ENCODE data around the gene NTNG1. TPM values are rescaled to one million over a fixed set of nuclear protein-coding genes. Genes with fewer than 3 reads are reported as not detected.

Gene NTNG1
- total and polyA plus RNA-seq, 2 of the 13 experiments (the other 11 are each of a cell fraction or from before 2014, with no cell fraction given), result not detected

DNA sequence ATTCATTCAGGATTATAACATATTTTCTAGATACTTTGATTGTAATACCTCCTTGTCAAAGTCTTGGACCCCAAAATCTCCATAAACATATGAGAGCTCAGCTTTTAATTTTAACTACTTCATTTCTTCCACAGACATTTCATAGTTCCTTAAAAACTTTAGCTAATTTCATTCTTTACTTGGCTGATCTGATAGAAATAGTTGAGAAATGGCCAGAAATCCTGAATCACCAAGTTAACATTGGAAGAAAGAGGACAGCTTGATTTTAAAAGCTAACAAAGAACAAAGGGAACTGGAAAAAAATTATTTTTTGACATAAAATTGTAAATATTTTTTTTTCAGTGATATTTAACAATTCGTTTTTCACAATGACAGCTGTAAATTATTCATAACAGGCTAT lies 216.5 kb downstream of the NTNG1 start (continued):
- TF ChIP-seq, protein P1, sequence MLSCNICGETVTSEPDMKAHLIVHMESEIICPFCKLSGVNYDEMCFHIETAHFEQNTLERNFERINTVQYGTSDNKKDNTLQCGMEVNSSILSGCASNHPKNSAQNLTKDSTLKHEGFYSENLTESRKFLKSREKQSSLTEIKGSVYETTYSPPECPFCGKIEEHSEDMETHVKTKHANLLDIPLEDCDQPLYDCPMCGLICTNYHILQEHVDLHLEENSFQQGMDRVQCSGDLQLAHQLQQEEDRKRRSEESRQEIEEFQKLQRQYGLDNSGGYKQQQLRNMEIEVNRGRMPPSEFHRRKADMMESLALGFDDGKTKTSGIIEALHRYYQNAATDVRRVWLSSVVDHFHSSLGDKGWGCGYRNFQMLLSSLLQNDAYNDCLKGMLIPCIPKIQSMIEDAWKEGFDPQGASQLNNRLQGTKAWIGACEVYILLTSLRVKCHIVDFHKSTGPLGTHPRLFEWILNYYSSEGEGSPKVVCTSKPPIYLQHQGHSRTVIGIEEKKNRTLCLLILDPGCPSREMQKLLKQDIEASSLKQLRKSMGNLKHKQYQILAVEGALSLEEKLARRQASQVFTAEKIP (CRISPR knock-in tag; IDR thresholded peaks at IDR 0.05; ENCODE audit: borderline replicate concordance), result no peak
- TF ChIP-seq MATR3 (CRISPR knock-in tag; IDR thresholded peaks at IDR 0.05) (no peak), FIP1L1 (IDR thresholded peaks at IDR 0.05; ENCODE audit: borderline replicate concordance, insufficient read depth, low read depth, low read length) (no peak)

DNA sequence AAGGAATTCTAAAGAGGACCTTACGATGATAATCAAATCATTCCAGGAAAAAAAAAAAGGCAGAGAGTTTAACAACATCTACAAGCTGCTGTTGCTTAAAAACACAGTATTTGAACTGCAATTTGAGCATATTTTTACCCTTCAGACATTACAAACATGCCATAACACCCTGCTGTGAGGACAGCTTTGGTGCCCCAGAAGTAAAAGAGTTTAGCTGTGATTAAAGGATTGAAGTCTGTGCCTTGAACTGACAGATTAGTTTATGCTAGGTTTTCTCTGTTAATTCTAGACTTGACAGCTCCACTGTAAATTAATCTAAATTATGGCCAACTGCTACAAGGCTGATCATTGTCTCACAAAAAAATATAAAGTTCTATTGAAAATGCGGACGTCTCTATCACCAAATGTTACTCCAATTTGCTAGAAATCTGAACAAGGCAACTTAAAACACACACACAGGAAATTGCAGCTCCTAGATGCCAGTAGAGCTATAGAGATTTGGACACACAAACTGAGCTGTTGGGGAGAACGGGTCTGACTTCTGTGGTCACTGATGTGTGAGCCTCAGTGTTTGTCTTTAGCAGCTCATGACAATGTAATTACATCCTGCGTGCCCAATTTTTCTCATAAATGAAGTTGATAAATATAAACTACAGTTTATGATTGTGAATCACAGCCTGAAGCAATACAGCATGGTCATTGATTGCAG lies 217.9 kb downstream of the NTNG1 start:
- BruUV-seq (replicated peaks), result no TSS peak
- FAIRE-seq, result no peak
- ChIA-PET CTCF (ENCODE audit: low intra/inter-chr PET ratio, low total read pairs) (no interaction called here), POLR2A (no interaction called here)
- Histone ChIP-seq H3K79me2 (ENCODE audit: insufficient read depth, low read length) (no peaks in the 10 kb centered on the region), H3K4me3 (replicated peaks in 1 of 3; ENCODE audit: insufficient read depth in 1 of 3, low read depth in 2 of 3, low read length in 3 of 3) (no peak overlapping the region), H2AFZ (ENCODE audit: low read length) (no peak overlapping the region), H3K9me3 (ENCODE audit: low read length) (no peaks in the 10 kb centered on the region), H3K27me3 (ENCODE audit: control insufficient read depth in 1 of 2, insufficient read depth in 2 of 2, low read length in 2 of 2) (no peaks in the 10 kb centered on the region), H3K27ac (ENCODE audit: extremely low read length, insufficient read depth, low read length) (no peak overlapping the region), H3K36me3 (replicated peaks in 1 of 2; ENCODE audit: control insufficient read depth in 1 of 2, insufficient read depth in 2 of 2, low read length in 2 of 2) (no peaks in the 10 kb centered on the region), H3K9ac (ENCODE audit: insufficient read depth, low read depth, low read length) (no peak overlapping the region), H3K4me2 (ENCODE audit: low read depth, low read length) (no peak overlapping the region), H3K4me1 (ENCODE audit: insufficient read depth, low read length) (no peaks in the 10 kb centered on the region), H4K20me1 (ENCODE audit: insufficient read depth, low read length) (no peaks in the 10 kb centered on the region)
- TF ChIP-seq ZNF552 (CRISPR knock-in tag; IDR thresholded peaks at IDR 0.05; ENCODE audit: borderline replicate concordance), result no peak
- no peak for TF ChIP-seq FOXO1 (CRISPR knock-in tag; IDR thresholded peaks at IDR 0.05)
- TF ChIP-seq, protein P2, sequence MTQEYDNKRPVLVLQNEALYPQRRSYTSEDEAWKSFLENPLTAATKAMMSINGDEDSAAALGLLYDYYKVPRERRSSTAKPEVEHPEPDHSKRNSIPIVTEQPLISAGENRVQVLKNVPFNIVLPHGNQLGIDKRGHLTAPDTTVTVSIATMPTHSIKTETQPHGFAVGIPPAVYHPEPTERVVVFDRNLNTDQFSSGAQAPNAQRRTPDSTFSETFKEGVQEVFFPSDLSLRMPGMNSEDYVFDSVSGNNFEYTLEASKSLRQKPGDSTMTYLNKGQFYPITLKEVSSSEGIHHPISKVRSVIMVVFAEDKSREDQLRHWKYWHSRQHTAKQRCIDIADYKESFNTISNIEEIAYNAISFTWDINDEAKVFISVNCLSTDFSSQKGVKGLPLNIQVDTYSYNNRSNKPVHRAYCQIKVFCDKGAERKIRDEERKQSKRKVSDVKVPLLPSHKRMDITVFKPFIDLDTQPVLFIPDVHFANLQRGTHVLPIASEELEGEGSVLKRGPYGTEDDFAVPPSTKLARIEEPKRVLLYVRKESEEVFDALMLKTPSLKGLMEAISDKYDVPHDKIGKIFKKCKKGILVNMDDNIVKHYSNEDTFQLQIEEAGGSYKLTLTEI (CRISPR knock-in tag; conservative IDR thresholded peaks at IDR 0.05), result no peak
- no peak for TF ChIP-seq ZNF790 (CRISPR knock-in tag; IDR thresholded peaks at IDR 0.05; ENCODE audit: borderline replicate concordance)
- in situ Hi-C loops (cut with HindIII; ENCODE audit: extremely low pct_ligation_motif_present, low pct_unique_long_range_greater_than_20kb), result no loop called here
- intact Hi-C loops (cut with micrococcal nuclease; ENCODE audit: unreplicated experiment), result no loop called here
- 9% methylated on average over 5 of the region's 5 CpGs for WGBS (ENCODE audit: low lambda C conversion rate)
- no peak for ATAC-seq
- no peak for DNase-seq (ENCODE audit: low spot score)
